IPS-15b (cell line): Measurements from ENCODE around the gene PHACTR2.

Experiments used
- H3K27me3 ChIP-seq: one replicate; pipeline ENCODE4 v1.6.1; 2013; ENCODE audit warnings: low read length; ENCODE audit not compliant: control insufficient read depth, insufficient read depth
- H3K36me3 ChIP-seq: one replicate; pipeline ENCODE4 v1.6.1; 2013; ENCODE audit warnings: low read length; ENCODE audit not compliant: control insufficient read depth, insufficient read depth
- H3K4me1 ChIP-seq: one replicate; pipeline ENCODE4 v1.6.1; 2013; ENCODE audit warnings: mild to moderate bottlenecking, low read length; ENCODE audit not compliant: control insufficient read depth, insufficient read depth
- H3K4me3 ChIP-seq: one replicate; pipeline ENCODE4 v1.5.1; 2013; ENCODE audit warnings: low read depth, low read length
- H3K9ac ChIP-seq: one replicate; pipeline ENCODE4 v1.6.1; 2013; ENCODE audit warnings: low read depth, mild to moderate bottlenecking, low read length
- H3K9me3 ChIP-seq: one replicate; pipeline ENCODE4 v1.6.1; 2013; ENCODE audit warnings: mild to moderate bottlenecking, low read length; ENCODE audit not compliant: control insufficient read depth, insufficient read depth

PHACTR2 gene

DNA sequence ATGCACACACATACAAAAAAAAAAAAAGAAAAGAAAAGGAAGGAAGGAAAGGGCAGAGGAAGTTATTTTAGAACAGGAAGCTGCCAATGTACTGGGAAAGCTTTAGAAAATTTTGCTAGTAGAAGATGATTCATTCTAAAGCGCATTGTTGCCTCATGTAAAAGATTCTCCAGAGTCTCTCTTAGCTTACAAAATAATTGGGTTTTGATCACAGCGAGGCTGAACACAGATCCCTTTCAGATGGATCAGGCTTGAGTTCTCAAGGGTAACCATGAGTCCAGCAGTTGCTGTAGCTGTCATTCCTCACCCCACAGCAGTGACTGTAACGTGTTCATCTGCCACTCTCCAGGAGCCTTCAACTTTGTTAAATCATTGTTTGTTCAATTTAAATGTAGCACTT, 81.9 kb downstream of the PHACTR2 start:
- H3K4me3 ChIP-seq: no peak overlapping the region
- H3K27me3 ChIP-seq: no peaks in the 10 kb centered on the region
- no peak overlapping the region for H3K9ac ChIP-seq

DNA sequence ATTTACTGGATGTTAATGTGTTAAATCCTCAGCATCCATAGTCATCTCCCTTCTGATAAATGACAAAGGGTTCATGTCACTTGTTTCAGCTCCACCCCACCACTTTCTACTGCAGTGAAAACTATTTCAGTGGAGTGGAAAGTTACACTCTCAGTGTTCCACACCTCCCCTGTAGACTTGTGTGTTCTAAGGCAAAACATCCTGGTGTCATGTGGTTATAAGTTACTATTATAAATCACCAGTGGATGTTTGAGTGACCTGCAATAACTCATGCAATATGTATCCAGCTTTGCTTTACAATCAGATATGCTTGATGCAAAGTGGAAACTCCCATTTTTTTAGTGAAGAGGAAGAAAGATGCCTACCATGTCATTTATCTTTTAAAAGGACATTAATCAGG, 83.3 kb downstream of the PHACTR2 start:
- H3K27me3 ChIP-seq: no peaks in the 10 kb centered on the region
- H3K4me1 ChIP-seq: no peaks in the 10 kb centered on the region
- no peaks in the 10 kb centered on the region for H3K9me3 ChIP-seq
- H3K36me3 ChIP-seq: no peaks in the 10 kb centered on the region
- H3K9ac ChIP-seq: no peak overlapping the region
- no peak overlapping the region for H3K4me3 ChIP-seq

More for the DNA sequence above, 81.9 kb downstream of the PHACTR2 start:
- no peaks in the 10 kb centered on the region for H3K9me3 ChIP-seq
- no peaks in the 10 kb centered on the region for H3K4me1 ChIP-seq
- no peaks in the 10 kb centered on the region for H3K36me3 ChIP-seq

DNA sequence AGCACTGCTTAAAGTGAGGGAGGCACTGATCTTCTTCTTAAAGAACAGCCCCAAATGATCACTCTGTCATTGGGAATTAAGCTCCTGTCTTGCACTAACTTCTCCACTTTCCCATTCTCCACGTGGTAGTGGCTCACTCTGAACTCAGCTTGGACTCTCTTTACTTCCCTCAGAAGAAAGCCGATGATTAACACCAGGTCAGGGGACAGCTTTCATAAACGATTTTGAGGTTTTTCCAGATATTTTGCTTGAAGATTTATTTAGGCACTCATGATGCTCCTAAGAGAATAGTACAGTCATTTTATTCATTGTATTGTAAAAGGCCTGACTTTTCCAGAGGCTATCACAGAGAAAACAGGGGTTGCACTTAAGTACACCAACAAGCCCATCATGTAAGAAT, 84.4 kb downstream of the PHACTR2 start:
- Histone ChIP-seq H3K27me3 (no peaks in the 10 kb centered on the region), H3K9ac (no peak overlapping the region), H3K4me3 (no peak overlapping the region), H3K9me3 (no peaks in the 10 kb centered on the region), H3K4me1 (no peaks in the 10 kb centered on the region), H3K36me3 (no peaks in the 10 kb centered on the region)

- Histone ChIP-seq H3K9me3 (no peaks in the 10 kb centered on the region), H3K4me1 (no peaks in the 10 kb centered on the region), H3K27me3 (no peaks in the 10 kb centered on the region), H3K36me3 (no peaks in the 10 kb centered on the region), H3K9ac (no peak overlapping the region), H3K4me3 (no peak overlapping the region)
Measured at GRCh38 chr6:143765422-143766184, 87.8 kb downstream of the PHACTR2 start.

- Histone ChIP-seq H3K4me3 (no peak overlapping the region), H3K27me3 (no peaks in the 10 kb centered on the region), H3K36me3 (no peaks in the 10 kb centered on the region), H3K9me3 (no peaks in the 10 kb centered on the region), H3K4me1 (no peaks in the 10 kb centered on the region), H3K9ac (no peak overlapping the region)
Measured at GRCh38 chr6:143766185-143766553, 88.4 kb downstream of the PHACTR2 start.

DNA sequence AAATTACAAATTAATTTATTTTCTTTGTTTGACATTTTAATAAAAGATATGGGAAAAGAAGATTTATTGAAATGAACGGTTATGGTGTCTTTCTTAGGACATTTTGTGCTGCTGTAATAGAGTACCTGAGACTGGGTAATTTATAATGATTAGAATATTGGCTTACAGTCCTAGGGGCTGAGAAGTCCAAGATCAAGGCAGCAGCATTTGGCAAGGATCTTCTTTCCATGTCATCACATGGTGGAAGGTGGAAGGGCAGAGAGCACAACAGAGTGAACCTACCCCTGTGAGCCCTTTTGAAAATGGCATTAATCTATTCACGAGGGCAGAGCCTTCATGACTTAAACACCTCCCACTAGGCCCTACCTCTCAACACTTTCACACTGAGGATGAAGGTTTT, 89.7 kb downstream of the PHACTR2 start:
- H3K4me1 ChIP-seq: no peaks in the 10 kb centered on the region
- no peaks in the 10 kb centered on the region for H3K36me3 ChIP-seq
- H3K9ac ChIP-seq: no peak overlapping the region
- no peaks in the 10 kb centered on the region for H3K9me3 ChIP-seq
- H3K4me3 ChIP-seq: no peak overlapping the region
- no peaks in the 10 kb centered on the region for H3K27me3 ChIP-seq

DNA sequence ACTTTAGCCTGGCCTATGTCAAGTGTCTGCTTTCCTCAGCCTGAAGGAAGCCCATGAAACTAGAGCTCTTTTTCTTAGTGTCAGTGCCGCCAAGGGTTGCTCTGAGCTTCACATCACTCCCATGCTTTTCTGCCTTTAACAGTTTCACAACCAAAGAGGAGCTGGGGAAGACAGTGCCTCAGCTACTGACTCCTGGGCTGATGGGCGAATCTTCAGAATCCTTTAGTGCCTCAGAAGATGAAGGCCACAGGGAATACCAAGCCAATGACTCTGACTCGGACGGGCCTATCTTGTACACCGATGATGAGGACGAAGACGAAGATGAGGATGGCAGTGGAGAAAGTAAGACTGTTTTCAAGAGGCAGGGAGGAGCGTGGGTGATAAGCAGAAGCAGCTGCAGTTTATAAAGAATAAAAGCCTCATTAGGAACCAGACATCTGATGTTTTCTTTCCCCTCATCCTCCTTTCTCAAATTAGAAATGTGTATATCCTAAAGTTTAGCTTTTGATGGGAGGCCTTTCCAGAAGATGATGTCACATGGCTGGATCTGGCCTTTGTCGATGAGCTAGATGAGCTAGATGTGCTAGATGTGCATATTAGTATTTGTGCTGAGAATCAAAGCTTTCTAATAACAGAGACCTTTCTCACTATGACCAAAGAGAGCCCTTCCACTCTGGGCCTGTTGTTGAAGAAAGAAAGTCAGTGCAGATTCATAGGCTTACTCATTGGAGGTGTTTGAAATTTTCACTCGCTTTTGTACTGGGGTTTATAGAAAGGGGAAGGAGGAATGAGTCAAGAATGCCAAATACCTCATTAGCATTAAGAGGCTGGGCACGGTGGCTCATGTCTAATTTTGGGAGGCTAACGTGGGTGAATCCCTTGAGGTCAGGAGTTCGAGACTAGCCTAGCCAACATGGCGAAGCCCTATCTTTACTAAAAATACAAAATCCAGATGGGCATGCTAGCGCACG, 94.6 kb downstream of the PHACTR2 start:
- H3K36me3 ChIP-seq: peaks cover 3% of the 10 kb centered on the region
- no peak overlapping the region for H3K4me3 ChIP-seq

DNA sequence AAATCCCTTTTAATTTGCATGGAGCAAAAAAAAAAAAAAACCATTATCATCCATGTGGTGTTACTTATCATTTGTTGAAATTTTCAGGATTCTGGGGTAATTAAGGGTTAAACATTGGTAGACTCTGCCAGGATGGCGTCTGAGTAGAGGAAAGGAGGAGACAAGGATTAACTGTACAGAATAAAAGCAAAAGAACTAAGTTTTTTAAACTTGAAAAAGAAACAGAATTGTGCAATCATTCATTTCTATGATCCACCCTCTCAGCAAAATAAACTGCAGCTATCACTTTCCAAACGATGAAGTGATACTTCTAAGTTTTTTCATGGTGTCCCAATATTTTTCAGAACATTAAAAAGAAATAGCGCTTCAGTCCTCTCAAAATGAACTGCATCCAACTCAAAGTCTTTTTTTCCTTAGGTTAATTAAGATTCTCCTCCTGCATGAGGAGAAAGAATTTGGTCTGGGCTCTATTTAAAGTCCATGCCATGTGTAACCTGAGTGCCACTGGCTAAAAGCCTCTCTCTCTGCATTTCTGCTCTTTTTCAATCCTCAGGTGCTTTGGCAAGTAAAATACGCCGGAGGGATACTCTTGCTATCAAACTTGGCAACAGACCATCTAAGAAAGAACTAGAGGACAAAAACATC, 95.9 kb downstream of the PHACTR2 start:
- Histone ChIP-seq H3K36me3 (peaks cover 3% of the 10 kb centered on the region), H3K9ac (no peak overlapping the region), H3K4me1 (no peaks in the 10 kb centered on the region), H3K9me3 (no peaks in the 10 kb centered on the region), H3K4me3 (no peak overlapping the region), H3K27me3 (no peaks in the 10 kb centered on the region)

More for the DNA sequence above, 94.6 kb downstream of the PHACTR2 start:
- Histone ChIP-seq H3K9ac (no peak overlapping the region), H3K9me3 (no peaks in the 10 kb centered on the region), H3K27me3 (no peaks in the 10 kb centered on the region), H3K4me1 (no peaks in the 10 kb centered on the region)

DNA sequence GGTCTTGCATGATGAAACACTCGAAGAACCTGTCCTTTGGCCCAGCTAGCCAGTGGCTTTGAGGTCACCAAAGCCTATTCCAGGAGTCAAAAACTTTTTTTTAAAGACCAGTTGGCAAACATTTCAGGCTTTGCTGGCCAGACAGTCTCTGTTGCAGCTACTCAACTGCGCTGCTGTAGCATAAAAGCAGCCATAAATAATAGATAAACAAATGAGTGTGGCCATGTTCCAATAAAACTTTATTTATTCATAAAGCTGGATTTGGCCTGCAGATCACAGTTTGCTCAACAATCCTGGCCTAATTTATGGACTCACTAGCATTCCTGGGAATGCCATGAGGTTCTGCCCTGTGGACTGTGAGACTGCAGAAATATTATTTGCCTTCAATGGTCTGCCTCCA, 96.6 kb downstream of the PHACTR2 start:
- H3K27me3 ChIP-seq: no peaks in the 10 kb centered on the region
- H3K4me3 ChIP-seq: no peak overlapping the region
- H3K36me3 ChIP-seq: peaks cover 3% of the 10 kb centered on the region
- no peaks in the 10 kb centered on the region for H3K9me3 ChIP-seq
- no peak overlapping the region for H3K9ac ChIP-seq
- no peaks in the 10 kb centered on the region for H3K4me1 ChIP-seq

DNA sequence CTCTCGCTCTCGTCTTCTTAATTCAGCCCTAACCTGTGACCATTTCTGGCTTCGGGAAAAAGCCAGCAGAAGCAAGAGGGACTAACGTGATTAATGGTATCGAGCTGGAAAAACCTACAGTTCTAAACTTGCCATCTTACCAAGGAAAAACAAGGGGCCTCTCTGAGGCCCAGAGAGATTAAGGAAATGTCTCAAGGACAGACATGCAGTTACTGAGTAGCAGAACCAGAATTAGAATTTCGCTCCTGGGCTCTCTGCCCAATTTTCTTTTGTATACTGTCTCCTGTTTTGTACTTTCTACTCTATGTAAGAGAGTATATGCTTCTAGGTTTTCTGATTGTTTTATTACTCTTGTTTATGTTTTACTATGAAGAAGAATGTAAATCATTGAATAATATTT, 97.6 kb downstream of the PHACTR2 start:
- peaks cover 5% of the 10 kb centered on the region for H3K36me3 ChIP-seq

DNA sequence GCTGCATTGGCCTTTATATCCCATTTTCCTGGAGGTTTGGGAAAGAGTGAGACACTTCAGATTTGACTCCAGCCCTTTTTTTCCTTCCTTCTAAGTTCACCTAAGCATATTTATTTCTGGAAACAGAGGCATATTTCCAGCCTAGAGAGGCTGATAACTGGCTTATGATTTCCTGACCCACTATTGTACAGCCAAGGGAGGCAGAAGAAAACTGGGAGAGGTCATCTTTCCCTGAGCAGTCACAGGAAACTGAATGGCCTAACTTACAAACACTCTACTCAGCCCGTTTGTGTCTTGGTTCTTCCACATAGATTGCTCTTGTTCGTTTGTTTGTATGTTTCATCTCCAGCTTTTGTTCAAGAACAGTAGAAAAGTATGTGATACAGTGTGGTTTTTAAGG, 101.2 kb downstream of the PHACTR2 start:
- no peaks in the 10 kb centered on the region for H3K9me3 ChIP-seq
- no peaks in the 10 kb centered on the region for H3K4me1 ChIP-seq
- H3K4me3 ChIP-seq: no peak overlapping the region
- H3K36me3 ChIP-seq: peaks cover 7% of the 10 kb centered on the region
- no peaks in the 10 kb centered on the region for H3K27me3 ChIP-seq
- no peak overlapping the region for H3K9ac ChIP-seq

More for the DNA sequence above, 97.6 kb downstream of the PHACTR2 start:
- Histone ChIP-seq H3K9ac (no peak overlapping the region), H3K4me3 (no peak overlapping the region), H3K9me3 (no peaks in the 10 kb centered on the region), H3K27me3 (no peaks in the 10 kb centered on the region), H3K4me1 (no peaks in the 10 kb centered on the region)
